Lower leg skin (tissue), 3 donors: ENCODE measurements around the gene AMPH.

Source experiments
- POLR2A ChIP-seq, 2 donors: fragments of 450-650 bp; IDR thresholded peaks; one replicate each; pipeline ENCODE4 v1.6.1; 2016 to 2017; ENCODE audit warnings: antibody characterized with exemption in 2 of 2, mild to moderate bottlenecking in 1 of 2, moderate library complexity in 1 of 2
- TF ChIP-seq, protein P1 (sequence below), 3 donors: fragments of 450-650 bp; IDR thresholded peaks; one replicate each; pipeline ENCODE4 v1.5.1; 2016; ENCODE audit warnings: antibody characterized with exemption in 3 of 3, mild to moderate bottlenecking in 3 of 3, moderate library complexity in 2 of 3

DNA sequence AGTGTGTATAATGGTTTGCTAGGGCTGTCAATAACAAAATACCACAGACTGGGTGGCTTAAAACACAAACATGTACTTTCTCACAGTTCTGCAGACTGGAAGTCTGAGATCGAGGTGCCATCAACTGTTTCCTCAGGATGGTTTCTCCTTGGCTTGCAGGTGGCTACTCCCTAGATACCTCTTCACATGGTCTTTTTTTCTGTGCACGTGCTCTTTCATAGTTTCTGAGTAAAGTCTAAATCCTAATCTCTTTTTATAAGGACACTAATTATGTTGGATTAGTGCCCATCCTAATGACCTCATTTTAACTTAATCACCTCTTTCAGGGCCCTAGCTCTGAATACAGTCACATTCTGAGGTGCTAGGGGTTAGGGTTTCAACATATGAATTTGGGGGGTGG is 65.9 kb downstream of the AMPH start:
- TF ChIP-seq, protein P1, sequence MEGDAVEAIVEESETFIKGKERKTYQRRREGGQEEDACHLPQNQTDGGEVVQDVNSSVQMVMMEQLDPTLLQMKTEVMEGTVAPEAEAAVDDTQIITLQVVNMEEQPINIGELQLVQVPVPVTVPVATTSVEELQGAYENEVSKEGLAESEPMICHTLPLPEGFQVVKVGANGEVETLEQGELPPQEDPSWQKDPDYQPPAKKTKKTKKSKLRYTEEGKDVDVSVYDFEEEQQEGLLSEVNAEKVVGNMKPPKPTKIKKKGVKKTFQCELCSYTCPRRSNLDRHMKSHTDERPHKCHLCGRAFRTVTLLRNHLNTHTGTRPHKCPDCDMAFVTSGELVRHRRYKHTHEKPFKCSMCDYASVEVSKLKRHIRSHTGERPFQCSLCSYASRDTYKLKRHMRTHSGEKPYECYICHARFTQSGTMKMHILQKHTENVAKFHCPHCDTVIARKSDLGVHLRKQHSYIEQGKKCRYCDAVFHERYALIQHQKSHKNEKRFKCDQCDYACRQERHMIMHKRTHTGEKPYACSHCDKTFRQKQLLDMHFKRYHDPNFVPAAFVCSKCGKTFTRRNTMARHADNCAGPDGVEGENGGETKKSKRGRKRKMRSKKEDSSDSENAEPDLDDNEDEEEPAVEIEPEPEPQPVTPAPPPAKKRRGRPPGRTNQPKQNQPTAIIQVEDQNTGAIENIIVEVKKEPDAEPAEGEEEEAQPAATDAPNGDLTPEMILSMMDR (IDR thresholded peaks at IDR 0.05), result no peak
- no peak for TF ChIP-seq POLR2A (IDR thresholded peaks at IDR 0.05)
